HG03280 (cell line): Measurements from ENCODE around the gene SRPK1.
"Not testable (repeated sequence)": the region's sequence is repeated elsewhere in the genome, so short reads cannot be mapped to it uniquely, and the experiment has no call there.

Experiments used
- ATAC-seq: cut with Tn5 transposase; IDR thresholded peaks from one replicate; pipeline ENCODE4 v1.9.1; 2021; ENCODE audit warnings: mild to moderate bottlenecking, moderate library complexity; ENCODE audit not compliant: unreplicated experiment

SRPK1 gene

GRCh38 chr6:35920793-35921732 is at the start of gene SRPK1:
TSS of gene SRPK1 (minus strand) at chr6:35921098. CDS start at chr6:35921056, 42 bp downstream.
- peak; percentile 81 for ATAC-seq

- ATAC-seq: no peak
Measured at GRCh38 chr6:35970181-35970580, 49.3 kb upstream of the SRPK1 start.

GRCh38 chr6:35969646-35970045 is 48.7 kb upstream of the SRPK1 start:
- ATAC-seq: no peak

- ATAC-seq: no peak
Measured at GRCh38 chr6:35968821-35969220, 47.9 kb upstream of the SRPK1 start.

GRCh38 chr6:35967076-35967774 is 46.3 kb upstream of the SRPK1 start:
- ATAC-seq: no peak

GRCh38 chr6:35962779-35963560 is 42.1 kb upstream of the SRPK1 start:
- ATAC-seq: no peak

- no peak for ATAC-seq
Measured at GRCh38 chr6:35960187-35960586, 39.3 kb upstream of the SRPK1 start.

GRCh38 chr6:35955970-35956369 is 35.1 kb upstream of the SRPK1 start:
- no peak for ATAC-seq

- no peak for ATAC-seq
Measured at GRCh38 chr6:35955521-35955920, 34.6 kb upstream of the SRPK1 start.

GRCh38 chr6:35955071-35955470 is 34.2 kb upstream of the SRPK1 start:
- ATAC-seq: no peak

- no peak for ATAC-seq
Measured at GRCh38 chr6:35954333-35954732, 33.4 kb upstream of the SRPK1 start.

GRCh38 chr6:35948725-35949124 is 27.8 kb upstream of the SRPK1 start:
- ATAC-seq: no peak

GRCh38 chr6:35945650-35946025 is 24.7 kb upstream of the SRPK1 start:
- ATAC-seq: no peak

- no peak for ATAC-seq
Measured at GRCh38 chr6:35943390-35943789, 22.5 kb upstream of the SRPK1 start.

- no peak for ATAC-seq
Measured at GRCh38 chr6:35942355-35942754, 21.5 kb upstream of the SRPK1 start.

- not testable (repeated sequence) for ATAC-seq
Measured at GRCh38 chr6:35941170-35941569, 20.3 kb upstream of the SRPK1 start.

GRCh38 chr6:35940014-35940413 is 19.1 kb upstream of the SRPK1 start:
- ATAC-seq: not testable (repeated sequence)

GRCh38 chr6:35939259-35939658 is 18.4 kb upstream of the SRPK1 start:
- not testable (repeated sequence) for ATAC-seq

- no peak for ATAC-seq
Measured at GRCh38 chr6:35936681-35937359, 15.9 kb upstream of the SRPK1 start.

- ATAC-seq: no peak
Measured at GRCh38 chr6:35935469-35935868, 14.6 kb upstream of the SRPK1 start.

- ATAC-seq: no peak
Measured at GRCh38 chr6:35933844-35934243, 12.9 kb upstream of the SRPK1 start.
